Suprapubic skin (tissue), 3 donors: ENCODE results near the gene KBTBD7.

ENCODE experiments used
- CTCF ChIP-seq, 2 donors: fragments of 200-600 bp in 1 of 2; fragments of 450-650 bp in 1 of 2; sonication (generic) in 1 of 2; IDR thresholded peaks; one replicate each; pipeline ENCODE4 v1.5.1; 2016 to 2019; ENCODE audit warnings: antibody characterized with exemption in 2 of 2, mild to moderate bottlenecking in 1 of 2, moderate library complexity in 1 of 2
- EP300 ChIP-seq: sonication (generic); formaldehyde crosslinking; IDR thresholded peaks from one replicate; pipeline ENCODE4 v1.6.1; 2017; ENCODE audit warnings: antibody characterized with exemption
- POLR2A ChIP-seq, 2 donors: fragments of 450-650 bp; IDR thresholded peaks; one replicate each; pipeline ENCODE4 v1.6.1; 2017; ENCODE audit warnings: antibody characterized with exemption in 2 of 2, mild to moderate bottlenecking in 2 of 2, moderate library complexity in 2 of 2

DNA sequence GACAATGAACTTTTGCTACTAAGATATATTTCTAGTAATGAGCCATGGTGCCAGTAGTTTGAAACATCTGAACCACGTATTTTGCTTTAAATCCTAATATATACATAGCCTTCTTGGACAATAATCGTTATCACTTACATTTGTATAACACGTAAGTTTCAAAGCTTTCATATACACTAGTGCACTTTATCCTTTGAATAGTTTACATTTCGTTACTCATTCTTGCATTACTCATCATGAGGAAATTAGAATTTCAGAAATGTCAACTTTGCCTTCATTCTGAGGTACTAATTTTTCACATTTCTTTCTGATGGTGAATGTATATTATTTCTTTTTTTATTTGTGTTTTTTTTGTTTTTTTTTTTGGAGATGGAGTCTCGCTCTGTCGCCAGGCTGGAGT lies 5.8 kb downstream of the KBTBD7 start:
- no peak for TF ChIP-seq POLR2A (IDR thresholded peaks at IDR 0.05)
- TF ChIP-seq CTCF (IDR thresholded peaks at IDR 0.05), result no peak
- no peak for TF ChIP-seq EP300
